Parathyroid adenoma (tissue), 2 donors: ENCODE data around the gene ALDOC.

Source experiments
- H2AFZ ChIP-seq: fragments of 300-600 bp; sonication (generic); one replicate; pipeline ENCODE4 v1.7.0; 2017; ENCODE audit warnings: antibody characterized with exemption, mild to moderate bottlenecking
- H3K27ac ChIP-seq: fragments of 300-600 bp; sonication (generic); one replicate; pipeline ENCODE4 v1.7.0; 2017
- H3K27me3 ChIP-seq: fragments of 300-600 bp; sonication (generic); one replicate; pipeline ENCODE4 v1.7.0; 2017; ENCODE audit warnings: low read length; ENCODE audit not compliant: control insufficient read depth, insufficient read depth
- H3K36me3 ChIP-seq: fragments of 300-600 bp; sonication (generic); one replicate; pipeline ENCODE4 v1.7.0; 2017; ENCODE audit warnings: low read length; ENCODE audit not compliant: control insufficient read depth, insufficient read depth
- H3K4me1 ChIP-seq: fragments of 300-600 bp; sonication (generic); one replicate; pipeline ENCODE4 v1.7.0; 2017; ENCODE audit warnings: control low read depth
- H3K4me2 ChIP-seq: fragments of 300-600 bp; sonication (generic); one replicate; pipeline ENCODE4 v1.7.0; 2017; ENCODE audit warnings: low read length
- H3K4me3 ChIP-seq: fragments of 300-600 bp; sonication (generic); one replicate; pipeline ENCODE4 v1.7.0; 2017; ENCODE audit warnings: low read depth, low read length
- H3K79me2 ChIP-seq: fragments of 300-600 bp; sonication (generic); one replicate; pipeline ENCODE4 v1.7.0; 2017; ENCODE audit warnings: control low read depth
- H3K9ac ChIP-seq: fragments of 300-600 bp; sonication (generic); one replicate; pipeline ENCODE4 v1.7.0; 2017; ENCODE audit warnings: mild to moderate bottlenecking
- H3K9me3 ChIP-seq: fragments of 300-600 bp; sonication (generic); one replicate; pipeline ENCODE4 v1.7.0; 2017; ENCODE audit warnings: low read length; ENCODE audit not compliant: control insufficient read depth
- TF ChIP-seq, protein P1 (sequence below): fragments of 300-600 bp; sonication (generic); IDR thresholded peaks from one replicate; pipeline ENCODE4 v1.7.0; 2017; ENCODE audit warnings: antibody characterized with exemption, mild to moderate bottlenecking
- donor health status: primary hyperparathyroidism.

The ALDOC gene

DNA sequence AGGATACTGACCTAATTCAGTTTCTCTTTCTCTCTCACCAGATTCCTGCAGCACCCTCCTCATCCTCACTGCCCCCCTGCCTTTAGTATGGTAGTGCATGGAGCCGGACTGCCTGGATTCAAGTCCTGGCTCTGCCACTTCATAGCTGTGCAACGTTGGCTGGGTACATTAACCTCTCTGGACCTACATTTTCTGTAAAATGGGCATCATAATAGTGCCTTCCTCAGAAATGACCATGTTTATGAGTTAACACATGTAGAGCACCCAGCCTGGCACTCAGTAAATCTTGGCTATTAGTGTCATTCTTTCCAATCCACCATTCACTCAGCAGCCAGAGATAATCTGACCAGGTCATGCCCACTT, 31.6 kb downstream of the ALDOC start:
- no peaks in the 10 kb centered on the region for H3K9me3 ChIP-seq
- no peaks in the 10 kb centered on the region for H3K36me3 ChIP-seq
- H3K27me3 ChIP-seq, result no peaks in the 10 kb centered on the region
- TF ChIP-seq, protein P1, sequence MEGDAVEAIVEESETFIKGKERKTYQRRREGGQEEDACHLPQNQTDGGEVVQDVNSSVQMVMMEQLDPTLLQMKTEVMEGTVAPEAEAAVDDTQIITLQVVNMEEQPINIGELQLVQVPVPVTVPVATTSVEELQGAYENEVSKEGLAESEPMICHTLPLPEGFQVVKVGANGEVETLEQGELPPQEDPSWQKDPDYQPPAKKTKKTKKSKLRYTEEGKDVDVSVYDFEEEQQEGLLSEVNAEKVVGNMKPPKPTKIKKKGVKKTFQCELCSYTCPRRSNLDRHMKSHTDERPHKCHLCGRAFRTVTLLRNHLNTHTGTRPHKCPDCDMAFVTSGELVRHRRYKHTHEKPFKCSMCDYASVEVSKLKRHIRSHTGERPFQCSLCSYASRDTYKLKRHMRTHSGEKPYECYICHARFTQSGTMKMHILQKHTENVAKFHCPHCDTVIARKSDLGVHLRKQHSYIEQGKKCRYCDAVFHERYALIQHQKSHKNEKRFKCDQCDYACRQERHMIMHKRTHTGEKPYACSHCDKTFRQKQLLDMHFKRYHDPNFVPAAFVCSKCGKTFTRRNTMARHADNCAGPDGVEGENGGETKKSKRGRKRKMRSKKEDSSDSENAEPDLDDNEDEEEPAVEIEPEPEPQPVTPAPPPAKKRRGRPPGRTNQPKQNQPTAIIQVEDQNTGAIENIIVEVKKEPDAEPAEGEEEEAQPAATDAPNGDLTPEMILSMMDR, result no peak
- no peak overlapping the region for H3K27ac ChIP-seq
- no peaks in the 10 kb centered on the region for H3K4me1 ChIP-seq
- no peak overlapping the region for H3K4me2 ChIP-seq
- H3K4me3 ChIP-seq, result no peak overlapping the region
- no peak overlapping the region for H3K9ac ChIP-seq
- H2AFZ ChIP-seq, result no peak overlapping the region
- no peaks in the 10 kb centered on the region for H3K79me2 ChIP-seq

DNA sequence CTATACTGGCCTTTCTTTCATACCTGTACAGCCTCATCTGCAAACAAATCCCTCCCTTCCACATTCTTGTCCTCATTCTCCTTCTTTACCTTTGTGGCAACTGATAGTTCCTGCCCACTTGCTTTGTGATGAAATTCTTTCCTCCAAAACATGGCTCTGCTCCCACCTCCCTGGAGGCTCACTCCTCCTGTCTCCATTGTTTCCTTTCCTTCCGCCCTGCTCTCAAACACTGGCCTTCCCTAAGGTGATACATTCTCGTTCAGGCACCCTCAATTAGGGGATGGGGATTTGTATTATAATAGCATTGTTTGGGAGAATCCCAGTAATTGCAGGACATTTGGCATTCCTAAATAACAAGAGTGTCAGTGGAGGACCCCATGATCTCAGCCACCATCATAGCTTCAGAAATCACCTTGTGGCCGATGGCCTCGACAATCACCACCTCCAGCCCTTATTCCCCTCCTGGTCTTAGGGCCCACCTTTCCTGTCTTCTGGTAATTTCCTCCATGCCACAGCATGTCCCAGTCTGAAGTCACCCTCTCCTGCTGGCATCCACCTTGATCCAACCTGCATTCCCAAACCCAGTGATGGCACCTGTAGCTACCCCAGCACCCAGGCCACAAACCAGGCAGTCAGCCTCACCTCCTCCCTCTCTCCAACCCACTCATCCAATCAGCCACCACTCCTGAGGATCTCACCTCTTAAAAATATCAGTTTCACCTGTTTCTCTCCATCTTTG, 32.1 kb downstream of the ALDOC start:
- Histone ChIP-seq H3K4me1 (no peaks in the 10 kb centered on the region), H3K36me3 (no peaks in the 10 kb centered on the region), H3K4me3 (no peak overlapping the region), H3K9me3 (no peaks in the 10 kb centered on the region), H3K4me2 (no peak overlapping the region), H3K27me3 (no peaks in the 10 kb centered on the region), H3K79me2 (no peaks in the 10 kb centered on the region), H2AFZ (no peak overlapping the region), H3K9ac (no peak overlapping the region), H3K27ac (no peak overlapping the region)
- TF ChIP-seq, protein P1, result no peak

DNA sequence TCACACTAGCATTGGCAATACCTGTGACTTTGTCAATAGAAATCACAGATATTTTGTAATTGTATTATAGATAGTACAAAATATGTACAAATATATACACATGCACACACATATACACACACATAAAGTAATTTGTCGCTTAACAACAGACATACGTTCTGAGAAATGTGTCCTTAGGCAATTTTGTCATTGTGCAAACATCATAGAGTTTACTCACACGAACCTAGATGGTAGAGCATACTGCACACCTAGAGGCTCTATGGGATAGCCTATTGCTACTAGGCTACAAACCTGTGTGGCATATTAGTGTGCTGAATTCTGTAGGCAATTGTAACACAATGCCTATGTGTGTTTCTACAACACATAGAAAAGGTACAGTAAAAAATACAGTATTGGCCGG, 35.3 kb downstream of the ALDOC start:
- H2AFZ ChIP-seq, result no peak overlapping the region
- H3K4me2 ChIP-seq, result no peak overlapping the region
- no peaks in the 10 kb centered on the region for H3K79me2 ChIP-seq
- no peaks in the 10 kb centered on the region for H3K9me3 ChIP-seq
- TF ChIP-seq, protein P1, result no peak
- H3K9ac ChIP-seq, result no peak overlapping the region
- no peaks in the 10 kb centered on the region for H3K36me3 ChIP-seq
- H3K4me1 ChIP-seq, result no peaks in the 10 kb centered on the region
- no peaks in the 10 kb centered on the region for H3K27me3 ChIP-seq
- no peak overlapping the region for H3K4me3 ChIP-seq
- H3K27ac ChIP-seq, result no peak overlapping the region

DNA sequence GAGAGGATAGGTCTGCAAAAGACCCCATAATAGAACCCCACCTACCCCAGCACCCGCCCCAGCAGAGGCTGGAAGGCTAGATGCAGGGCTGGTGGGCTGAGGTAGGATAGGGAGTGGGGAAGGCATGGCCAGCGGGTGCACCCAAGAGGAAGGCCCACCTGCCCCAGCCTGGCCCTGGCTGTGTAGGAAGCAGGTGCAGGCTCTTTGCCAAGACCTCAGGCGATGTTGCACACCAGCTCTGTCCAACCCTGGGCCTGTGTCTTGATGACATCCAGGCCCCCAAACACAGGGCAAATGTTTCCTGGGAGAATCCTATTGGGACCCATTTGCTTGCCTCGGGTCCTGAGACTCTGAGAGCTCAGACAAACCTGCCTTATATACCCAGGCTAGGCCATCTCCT, 36.5 kb downstream of the ALDOC start:
- H3K9ac ChIP-seq, result no peak overlapping the region
- no peaks in the 10 kb centered on the region for H3K79me2 ChIP-seq
- H3K4me2 ChIP-seq, result no peak overlapping the region
- TF ChIP-seq, protein P1, result no peak
- H2AFZ ChIP-seq, result no peak overlapping the region
- no peak overlapping the region for H3K4me3 ChIP-seq
- no peaks in the 10 kb centered on the region for H3K4me1 ChIP-seq
- no peaks in the 10 kb centered on the region for H3K9me3 ChIP-seq
- H3K36me3 ChIP-seq, result no peaks in the 10 kb centered on the region
- no peaks in the 10 kb centered on the region for H3K27me3 ChIP-seq
- H3K27ac ChIP-seq, result no peak overlapping the region

DNA sequence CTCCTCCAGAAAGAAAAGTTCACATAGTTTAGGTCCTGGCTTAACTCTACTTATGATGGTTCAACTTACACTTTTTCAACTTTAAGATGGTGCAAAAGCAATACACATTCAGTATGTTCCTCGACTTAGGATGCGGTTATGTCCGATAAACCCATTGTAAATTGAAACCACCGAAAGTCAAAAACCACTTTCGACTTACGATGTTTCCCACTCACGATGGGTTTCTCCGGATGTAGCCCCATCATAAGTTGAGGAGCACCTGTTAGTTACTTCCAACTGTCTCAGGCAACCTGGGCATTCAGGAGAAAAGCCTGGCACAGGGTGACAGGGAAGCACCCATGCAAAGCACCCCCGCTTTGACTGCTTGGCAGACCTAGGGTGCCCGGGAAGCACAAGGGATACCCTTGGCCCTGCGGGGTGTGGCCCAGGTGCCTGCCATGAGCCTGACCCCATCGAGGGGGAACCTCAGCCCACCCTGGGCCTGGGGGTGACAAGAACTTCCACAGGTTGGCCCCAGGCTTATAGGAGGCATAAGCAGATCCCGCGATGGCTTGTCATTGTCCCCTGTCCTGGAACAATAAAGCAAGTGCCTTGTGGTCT, 38.3 kb downstream of the ALDOC start:
- Histone ChIP-seq H3K36me3 (no peaks in the 10 kb centered on the region), H3K27me3 (no peaks in the 10 kb centered on the region), H3K4me2 (no peak overlapping the region), H3K79me2 (no peaks in the 10 kb centered on the region), H3K9me3 (no peaks in the 10 kb centered on the region), H3K9ac (no peak overlapping the region), H3K4me3 (no peak overlapping the region), H2AFZ (no peak overlapping the region), H3K27ac (no peak overlapping the region), H3K4me1 (no peaks in the 10 kb centered on the region)
- TF ChIP-seq, protein P1, result no peak
